H1 (cell line): ENCODE results near the gene ARHGAP22.

Experiments
- EP300 ChIP-seq, 2 experiments: IDR thresholded peaks; 1 replicate in 1 of 2; 2 replicates in 1 of 2; pipeline ENCODE4 v1.6.1; 2011 to 2012; ENCODE audit warnings: low read depth in 2 of 2, low read length in 2 of 2, mild to moderate bottlenecking in 2 of 2, borderline replicate concordance in 1 of 2, inconsistent platforms in 1 of 2, moderate library complexity in 1 of 2
- EZH2 ChIP-seq: fragments of 200-600 bp; sonication (generic); IDR thresholded peaks from 2 replicates; pipeline ENCODE4 v1.7.1; 2012; ENCODE audit warnings: low read depth, mild to moderate bottlenecking, moderate library complexity, low read length, inconsistent platforms; ENCODE audit not compliant: severe bottlenecking
- GABPA ChIP-seq: IDR thresholded peaks from 2 replicates; pipeline ENCODE4 v1.6.1; 2011; ENCODE audit warnings: mild to moderate bottlenecking, low read length, moderate library complexity, borderline replicate concordance; ENCODE audit not compliant: insufficient read depth
- POLR2A ChIP-seq, 2 experiments: IDR thresholded peaks; 1 replicate in 1 of 2; 2 replicates in 1 of 2; pipeline ENCODE4 v1.6.1; 2011; ENCODE audit warnings: low read depth in 2 of 2, low read length in 2 of 2, mild to moderate bottlenecking in 2 of 2; ENCODE audit errors: control extremely low read depth in 1 of 2
- POLR2AphosphoS5 ChIP-seq: IDR thresholded peaks from 2 replicates; pipeline ENCODE4 v1.6.1; 2011; ENCODE audit warnings: low read depth, low read length
- RXRA ChIP-seq: IDR thresholded peaks from 2 replicates; pipeline ENCODE4 v1.6.1; 2011; ENCODE audit warnings: low read depth, mild to moderate bottlenecking, low read length, moderate library complexity; ENCODE audit not compliant: insufficient read depth
- SIN3A ChIP-seq, 2 experiments: IDR thresholded peaks in 1 of 2; conservative IDR thresholded peaks in 1 of 2; 2 replicates each; pipeline ENCODE4 v1.6.1; 2011 to 2012; ENCODE audit warnings: low read length in 2 of 2, improper control_type of control experiment in 1 of 2, low read depth in 1 of 2, mild to moderate bottlenecking in 1 of 2
- SIX5 ChIP-seq: IDR thresholded peaks from 2 replicates; pipeline ENCODE4 v1.6.1; 2011; ENCODE audit warnings: mild to moderate bottlenecking, low read depth, low read length
- ZNF274 ChIP-seq: IDR thresholded peaks from 2 replicates; pipeline ENCODE4 v1.7.0; 2012; ENCODE audit warnings: low read length, borderline replicate concordance; ENCODE audit errors: extremely low read depth
- TF ChIP-seq, protein P1 (sequence below), 3 experiments: IDR thresholded peaks; 1 replicate in 2 of 3; 2 replicates in 1 of 3; pipeline versions ENCODE4 v1.5.1 to v1.6.1; 2011; ENCODE audit warnings: low read length in 3 of 3, mild to moderate bottlenecking in 3 of 3, inconsistent platforms in 2 of 3, low read depth in 1 of 3, moderate library complexity in 1 of 3; ENCODE audit not compliant: insufficient read depth in 1 of 3; ENCODE audit errors: control extremely low read depth in 1 of 3

DNA sequence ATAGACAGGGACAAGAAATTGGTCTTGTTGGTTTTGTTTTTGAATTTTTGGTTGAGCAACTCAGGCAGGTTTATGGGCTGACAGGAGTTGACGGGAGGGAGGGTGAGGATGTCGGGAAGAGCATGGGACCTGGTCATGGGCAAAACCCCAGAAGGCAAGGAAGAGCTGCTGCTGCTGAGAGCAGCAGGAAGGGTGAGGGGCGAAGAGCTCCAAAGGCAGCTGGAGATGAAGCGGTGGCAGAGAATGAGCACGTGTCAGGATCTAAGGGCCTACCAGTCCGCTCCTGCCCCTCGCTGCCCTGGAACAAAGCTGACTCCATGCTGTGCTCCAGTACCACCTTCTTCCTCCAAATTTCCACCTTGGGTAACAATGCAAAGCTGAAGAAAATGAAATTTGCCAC, 84.3 kb downstream of the ARHGAP22 start:
- TF ChIP-seq EZH2 (no peak), POLR2AphosphoS5 (no peak), EP300 (IDR thresholded peaks at IDR 0.05; ENCODE audit: borderline replicate concordance in 1 of 2, low read depth in 2 of 2, low read length in 2 of 2) (no peak), POLR2A (IDR thresholded peaks at IDR 0.05; ENCODE audit: control extremely low read depth in 1 of 2, low read depth in 2 of 2, low read length in 2 of 2) (no peak), SIN3A (conservative IDR thresholded peaks at IDR 0.05 in 1 of 2, IDR thresholded peaks at IDR 0.05 in 1 of 2; ENCODE audit: low read depth in 1 of 2, low read length in 2 of 2) (no peak), SIX5 (no peak), ZNF274 (no peak), RXRA (no peak), GABPA (no peak)
- TF ChIP-seq, protein P1, sequence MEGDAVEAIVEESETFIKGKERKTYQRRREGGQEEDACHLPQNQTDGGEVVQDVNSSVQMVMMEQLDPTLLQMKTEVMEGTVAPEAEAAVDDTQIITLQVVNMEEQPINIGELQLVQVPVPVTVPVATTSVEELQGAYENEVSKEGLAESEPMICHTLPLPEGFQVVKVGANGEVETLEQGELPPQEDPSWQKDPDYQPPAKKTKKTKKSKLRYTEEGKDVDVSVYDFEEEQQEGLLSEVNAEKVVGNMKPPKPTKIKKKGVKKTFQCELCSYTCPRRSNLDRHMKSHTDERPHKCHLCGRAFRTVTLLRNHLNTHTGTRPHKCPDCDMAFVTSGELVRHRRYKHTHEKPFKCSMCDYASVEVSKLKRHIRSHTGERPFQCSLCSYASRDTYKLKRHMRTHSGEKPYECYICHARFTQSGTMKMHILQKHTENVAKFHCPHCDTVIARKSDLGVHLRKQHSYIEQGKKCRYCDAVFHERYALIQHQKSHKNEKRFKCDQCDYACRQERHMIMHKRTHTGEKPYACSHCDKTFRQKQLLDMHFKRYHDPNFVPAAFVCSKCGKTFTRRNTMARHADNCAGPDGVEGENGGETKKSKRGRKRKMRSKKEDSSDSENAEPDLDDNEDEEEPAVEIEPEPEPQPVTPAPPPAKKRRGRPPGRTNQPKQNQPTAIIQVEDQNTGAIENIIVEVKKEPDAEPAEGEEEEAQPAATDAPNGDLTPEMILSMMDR (IDR thresholded peaks at IDR 0.05; ENCODE audit: control extremely low read depth in 1 of 3, insufficient read depth in 1 of 3, low read depth in 1 of 3, low read length in 3 of 3) = no peak
